Activated T-cell treated with anti-CD3 and anti-CD28 coated beads for 48 hours (primary cell): ENCODE results near the gene CEP97.

Experiments used
- DNase-seq: peaks from one replicate; pipeline ENCODE4 v3.0.0-alpha.2; 2020; ENCODE audit warnings: low read depth

The CEP97 gene

DNA sequence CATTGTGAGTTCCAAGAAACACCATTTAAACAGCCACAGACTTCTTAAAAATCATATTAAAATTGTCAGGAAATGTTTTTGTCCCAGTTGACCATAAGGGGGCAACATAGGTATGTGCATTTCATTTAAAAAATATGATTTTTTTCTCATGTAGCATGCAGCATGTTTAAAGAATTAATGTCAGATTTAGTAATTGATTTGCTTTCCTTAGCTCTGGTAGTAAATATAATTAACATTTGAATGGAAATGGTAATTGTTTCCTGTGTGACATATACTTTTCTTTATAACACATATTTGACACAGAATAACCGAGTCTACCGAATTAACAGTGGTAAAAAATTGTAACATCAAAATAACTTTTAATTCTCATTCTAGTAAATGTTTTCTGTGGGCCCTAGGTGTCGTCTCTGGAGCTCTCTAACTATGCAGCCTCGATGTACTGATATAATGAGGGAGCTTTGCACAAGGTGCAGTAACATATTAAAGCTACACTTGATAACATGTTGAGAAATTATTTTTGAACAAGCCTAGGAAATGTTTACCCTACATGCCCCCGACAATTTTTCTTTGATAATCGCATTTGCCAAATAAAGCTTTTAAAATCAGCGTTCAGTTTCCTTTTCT, 89.5 kb downstream of the CEP97 start:
- no peak for DNase-seq

DNA sequence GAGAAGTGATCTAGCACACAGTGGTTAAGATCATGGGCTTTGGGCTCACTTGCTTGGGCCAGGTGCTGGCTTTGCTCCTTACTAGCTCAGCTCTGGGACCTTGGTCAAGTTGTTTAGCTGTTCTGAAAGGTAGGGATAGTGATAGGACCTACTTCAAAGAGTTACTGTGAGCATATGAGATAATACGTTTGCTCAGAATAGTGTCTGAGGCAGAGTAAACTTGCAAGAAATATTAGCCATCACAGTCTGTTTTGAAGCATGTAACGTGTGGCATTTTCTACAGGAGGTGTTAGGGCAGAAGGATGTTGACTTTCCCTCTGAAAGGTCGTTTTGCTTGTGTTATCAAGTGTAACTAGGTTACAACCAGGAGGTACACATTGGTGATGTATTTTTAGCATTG, 90.4 kb downstream of the CEP97 start:
- DNase-seq, result no peak

DNA sequence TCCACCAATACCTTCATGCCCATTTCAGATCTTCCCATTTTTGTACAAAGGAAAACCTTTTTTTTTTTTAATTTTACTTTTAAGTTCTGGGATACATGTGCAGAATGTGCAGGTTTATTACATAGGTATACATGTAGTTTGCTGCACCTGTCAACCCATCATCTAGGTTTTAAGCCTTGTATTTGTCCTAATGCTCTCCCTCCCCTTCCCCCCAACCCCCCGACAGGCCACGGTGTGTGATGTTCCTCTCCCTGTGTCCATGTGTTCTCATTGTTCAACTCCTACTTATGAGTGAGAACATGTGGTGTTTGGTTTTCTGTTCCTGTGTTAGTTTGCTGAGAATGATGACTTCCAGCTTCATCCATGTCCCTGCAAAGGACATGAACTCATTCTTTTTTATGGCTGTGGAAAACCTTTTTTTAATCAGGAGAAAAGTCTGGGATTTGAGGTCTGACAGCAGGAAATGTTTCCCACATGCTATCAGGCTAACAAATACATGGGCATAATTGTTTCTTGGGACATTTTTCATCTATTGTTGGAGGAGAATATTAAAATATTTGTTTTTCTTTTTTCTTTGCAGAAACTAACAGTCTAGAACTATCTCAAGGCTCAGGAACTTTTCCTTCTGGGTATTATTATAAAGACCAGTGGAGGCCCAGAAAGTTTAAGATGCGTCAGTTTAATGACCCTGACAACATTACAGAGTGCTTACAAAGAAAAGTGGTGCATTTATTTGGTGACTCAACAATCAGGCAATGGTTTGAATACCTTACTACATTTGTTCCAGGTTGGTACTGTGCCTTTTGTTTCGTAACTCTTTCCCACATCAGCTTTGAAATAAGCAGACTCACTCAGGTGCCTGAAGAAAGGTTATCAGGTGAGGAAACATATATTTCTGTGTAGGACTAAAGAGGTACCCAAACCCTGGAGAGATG, 92.1 kb downstream of the CEP97 start:
- no peak for DNase-seq

- DNase-seq, result no peak
These were observed 93.6 kb downstream of the CEP97 start for GRCh38 chr3:101817992-101818391.

- DNase-seq, result no peak
These were observed 95.3 kb downstream of the CEP97 start for GRCh38 chr3:101819649-101820206.
